ENCODE measurements around the gene DUSP22. TPM values are rescaled to one million over a fixed set of nuclear protein-coding genes. Genes with fewer than 3 reads are reported as not detected.

The DUSP22 gene
- total RNA-seq, 1 experiment from 2014 or later = 14.4 TPM

GRCh38 chr6:393391-394221 is 101.3 kb downstream of the DUSP22 start:
- no peak for DNase-seq (ENCODE audit: low spot score)

- no peak for DNase-seq (ENCODE audit: low spot score)
Observed at GRCh38 chr6:394641-395289, 102.5 kb downstream of the DUSP22 start.

- DNase-seq (ENCODE audit: low spot score) = no peak
Observed at GRCh38 chr6:395432-396125, 103.3 kb downstream of the DUSP22 start.

GRCh38 chr6:396126-396520 is 103.8 kb downstream of the DUSP22 start:
- DNase-seq (ENCODE audit: low spot score) = no peak

- DNase-seq (ENCODE audit: low spot score) = no peak
Observed at GRCh38 chr6:397056-397455, 104.8 kb downstream of the DUSP22 start.

GRCh38 chr6:397604-398003 is 105.3 kb downstream of the DUSP22 start:
- DNase-seq (ENCODE audit: low spot score) = no peak

- DNase-seq (ENCODE audit: low spot score) = no peak
Observed at GRCh38 chr6:398065-398464, 105.8 kb downstream of the DUSP22 start.

GRCh38 chr6:398558-399078 is 106.3 kb downstream of the DUSP22 start:
- no peak for DNase-seq (ENCODE audit: low spot score)

- DNase-seq (ENCODE audit: low spot score) = no peak
Observed at GRCh38 chr6:399785-400534, 107.7 kb downstream of the DUSP22 start.

GRCh38 chr6:400815-401214 is 108.5 kb downstream of the DUSP22 start:
- DNase-seq (ENCODE audit: low spot score) = no peak

Other genes starting within 250 kb of the DUSP22 start
- not detected in 2 replicates for gene IRF4, start 99.3 kb downstream of the DUSP22 start, total RNA-seq (2014; rRNA removed; shearing (Covaris generic))